Activated T-helper 17 cell treated with anti-CD3 and anti-CD28 coated beads, Interleukin-2, amount 50 U/mL, for 72 hours (primary cell): Measurements from ENCODE around the gene CASZ1. TPM values are rescaled to one million over a fixed set of nuclear protein-coding genes. Genes with fewer than 3 reads are reported as not detected.
A peak's percentile ranks its signal among the peaks of the same experiment; 100 is the strongest.

Experiments used
- ATAC-seq: fragments of 150-1000 bp; cut with Tn5 transposase; replicated peaks from 2 replicates; pipeline ENCODE4 v1.10.0; 2021; ENCODE audit warnings: mild to moderate bottlenecking, moderate library complexity
- H3K27ac Mint-ChIP-seq: one replicate; pipeline ENCODE4 v1.8.0; 2022; ENCODE audit warnings: mixed read lengths
- H3K27me3 Mint-ChIP-seq: one replicate; pipeline ENCODE4 v1.8.0; 2022; ENCODE audit warnings: mixed read lengths
- H3K36me3 Mint-ChIP-seq: one replicate; pipeline ENCODE4 v1.8.0; 2022; ENCODE audit warnings: low read depth, mild to moderate bottlenecking, mixed read lengths
- H3K4me1 Mint-ChIP-seq: one replicate; pipeline ENCODE4 v1.8.0; 2022; ENCODE audit warnings: mixed read lengths
- H3K4me3 Mint-ChIP-seq: one replicate; pipeline ENCODE4 v1.8.0; 2022; ENCODE audit warnings: mild to moderate bottlenecking, mixed read lengths
- H3K9me3 Mint-ChIP-seq: one replicate; pipeline ENCODE4 v1.8.0; 2022; ENCODE audit warnings: mixed read lengths
- total RNA-seq, 2 donors: library from RNA; stranded (reverse); gene quantifications; one replicate each; pipeline ENCODE4 v1.2.3, GENCODE V29; 2022

The CASZ1 gene
- total RNA-seq, 2 donors from 2014 or later, result 2.6 to 4.3 TPM

DNA sequence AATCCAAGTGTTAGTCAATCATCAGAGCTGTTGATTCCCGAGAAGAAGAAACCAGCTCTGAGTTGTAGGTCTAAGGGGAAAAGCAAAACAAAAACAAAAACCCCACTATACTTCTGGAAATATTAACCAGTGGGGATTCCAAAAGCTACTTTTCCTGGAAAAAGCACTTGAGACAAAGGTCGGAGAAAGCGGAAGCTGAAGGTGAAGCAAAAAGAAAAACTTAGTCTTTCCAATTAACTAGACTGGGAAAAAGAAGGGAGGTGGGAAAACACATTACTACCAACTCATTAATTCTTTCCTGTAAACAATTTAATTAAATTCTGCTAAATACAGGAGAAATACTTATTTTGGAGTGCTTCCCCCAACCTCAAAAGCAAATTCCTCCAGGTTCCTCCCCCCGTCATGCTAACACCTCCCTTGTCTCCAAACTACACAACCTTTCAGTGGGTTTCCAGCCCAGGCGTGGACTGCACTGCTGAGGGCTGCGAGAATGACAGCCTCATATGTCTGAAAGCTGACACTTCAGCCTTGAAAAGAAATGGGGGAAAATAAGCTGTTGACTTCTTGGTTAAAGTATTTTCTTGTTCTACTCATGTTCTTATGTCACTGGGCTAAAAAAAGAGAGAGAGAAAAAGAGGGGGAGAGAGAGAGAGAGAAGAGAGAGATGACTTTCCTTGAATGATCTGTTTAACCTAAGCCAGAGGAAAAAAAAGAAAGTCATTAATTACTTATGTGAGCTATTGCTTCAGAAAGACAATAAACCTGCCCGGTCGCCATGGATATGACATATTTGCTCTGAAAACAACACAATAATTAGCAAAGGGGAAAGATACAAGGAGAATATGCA lies 5.1 kb downstream of the CASZ1 start:
- ATAC-seq, result no peak
- Mint-ChIP-seq H3K27me3 (peaks cover 35% of the 10 kb centered on the region), H3K27ac (no peak overlapping the region), H3K36me3 (no peaks in the 10 kb centered on the region), H3K4me3 (no peak overlapping the region), H3K9me3 (no peaks in the 10 kb centered on the region), H3K4me1 (no peaks in the 10 kb centered on the region)

DNA sequence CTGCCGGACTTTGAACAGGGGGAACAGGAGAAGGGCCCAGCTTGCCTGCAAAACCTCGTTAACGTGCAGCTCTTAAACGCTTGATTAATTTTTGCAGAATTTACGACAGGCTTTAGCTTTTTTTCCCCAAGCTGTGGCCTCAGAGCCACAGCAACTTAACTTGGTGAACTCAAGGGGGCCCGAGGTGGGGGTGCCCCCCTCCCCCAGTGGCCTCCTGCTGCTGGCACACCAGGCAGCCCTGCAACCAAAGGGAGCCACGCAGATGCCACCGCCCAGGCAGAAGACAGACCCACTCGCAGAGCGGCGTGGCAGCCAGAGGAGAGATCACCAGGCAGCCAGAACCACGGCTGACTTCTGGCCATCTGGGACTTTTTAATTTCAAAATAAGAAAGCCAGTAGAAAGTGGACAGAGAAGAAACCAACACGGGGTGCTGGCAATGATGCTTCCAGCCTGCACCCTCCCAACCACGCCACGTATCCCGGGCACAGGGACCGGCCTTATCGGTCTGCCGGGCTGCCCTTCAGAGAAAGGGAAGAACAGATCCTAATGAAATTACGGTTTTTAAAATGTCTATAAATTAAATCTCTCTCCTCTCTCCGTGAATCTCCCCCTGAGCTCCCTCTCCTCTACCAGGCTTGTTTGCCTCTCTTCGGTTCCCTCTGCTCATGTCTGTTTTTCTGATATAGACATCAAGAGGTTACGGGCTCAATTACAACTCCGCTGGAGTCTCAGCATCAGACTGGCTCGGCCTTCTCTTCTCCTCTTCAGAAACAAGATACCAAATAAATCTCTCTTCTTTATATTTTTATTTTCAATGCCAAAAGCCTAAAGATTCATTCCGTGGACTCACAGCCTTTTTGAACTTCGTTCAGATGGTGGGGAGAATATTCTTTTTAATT lies 6.4 kb downstream of the CASZ1 start:
- Mint-ChIP-seq H3K36me3 (no peaks in the 10 kb centered on the region), H3K27ac (no peak overlapping the region), H3K27me3 (peaks cover 34% of the 10 kb centered on the region), H3K9me3 (no peaks in the 10 kb centered on the region), H3K4me3 (no peak overlapping the region), H3K4me1 (no peaks in the 10 kb centered on the region)
- ATAC-seq, result no peak

GRCh38 chr1:10789047-10789791 lies 7.2 kb downstream of the CASZ1 start:
- peaks cover 34% of the 10 kb centered on the region for H3K27me3 Mint-ChIP-seq
- H3K9me3 Mint-ChIP-seq, result no peaks in the 10 kb centered on the region
- ATAC-seq, result no peak
- H3K36me3 Mint-ChIP-seq, result no peaks in the 10 kb centered on the region
- no peak overlapping the region for H3K4me3 Mint-ChIP-seq
- no peaks in the 10 kb centered on the region for H3K4me1 Mint-ChIP-seq
- no peak overlapping the region for H3K27ac Mint-ChIP-seq

GRCh38 chr1:10788592-10789006 lies 7.8 kb downstream of the CASZ1 start:
- no peak overlapping the region for H3K4me3 Mint-ChIP-seq
- H3K36me3 Mint-ChIP-seq, result no peaks in the 10 kb centered on the region
- H3K27ac Mint-ChIP-seq, result no peak overlapping the region
- no peaks in the 10 kb centered on the region for H3K4me1 Mint-ChIP-seq
- H3K9me3 Mint-ChIP-seq, result no peaks in the 10 kb centered on the region
- H3K27me3 Mint-ChIP-seq, result peaks cover 36% of the 10 kb centered on the region
- ATAC-seq, result no peak

DNA sequence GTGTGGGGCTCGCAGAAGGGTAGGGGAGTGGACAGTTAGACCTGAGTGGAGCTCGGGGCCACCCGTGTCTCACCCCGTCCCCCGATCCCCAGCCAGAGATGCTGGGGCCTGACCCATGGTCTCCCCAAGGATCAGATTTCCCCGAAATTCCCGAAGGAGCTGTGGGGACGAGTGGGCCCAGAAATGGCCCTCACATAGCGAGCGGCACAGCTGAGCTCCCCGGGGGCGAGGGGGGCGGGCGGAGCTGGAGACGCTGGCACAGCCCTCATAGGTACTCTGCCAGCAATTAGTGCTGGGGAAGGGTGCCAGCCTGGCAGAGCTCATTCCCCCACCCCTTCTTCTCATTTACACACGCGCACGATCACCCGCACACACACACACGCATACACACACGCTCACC lies 9.2 kb downstream of the CASZ1 start:
- no peak for ATAC-seq
- Mint-ChIP-seq H3K27me3 (peaks cover 26% of the 10 kb centered on the region), H3K4me3 (no peak overlapping the region), H3K9me3 (no peaks in the 10 kb centered on the region), H3K27ac (no peak overlapping the region), H3K4me1 (no peaks in the 10 kb centered on the region), H3K36me3 (no peaks in the 10 kb centered on the region)

DNA sequence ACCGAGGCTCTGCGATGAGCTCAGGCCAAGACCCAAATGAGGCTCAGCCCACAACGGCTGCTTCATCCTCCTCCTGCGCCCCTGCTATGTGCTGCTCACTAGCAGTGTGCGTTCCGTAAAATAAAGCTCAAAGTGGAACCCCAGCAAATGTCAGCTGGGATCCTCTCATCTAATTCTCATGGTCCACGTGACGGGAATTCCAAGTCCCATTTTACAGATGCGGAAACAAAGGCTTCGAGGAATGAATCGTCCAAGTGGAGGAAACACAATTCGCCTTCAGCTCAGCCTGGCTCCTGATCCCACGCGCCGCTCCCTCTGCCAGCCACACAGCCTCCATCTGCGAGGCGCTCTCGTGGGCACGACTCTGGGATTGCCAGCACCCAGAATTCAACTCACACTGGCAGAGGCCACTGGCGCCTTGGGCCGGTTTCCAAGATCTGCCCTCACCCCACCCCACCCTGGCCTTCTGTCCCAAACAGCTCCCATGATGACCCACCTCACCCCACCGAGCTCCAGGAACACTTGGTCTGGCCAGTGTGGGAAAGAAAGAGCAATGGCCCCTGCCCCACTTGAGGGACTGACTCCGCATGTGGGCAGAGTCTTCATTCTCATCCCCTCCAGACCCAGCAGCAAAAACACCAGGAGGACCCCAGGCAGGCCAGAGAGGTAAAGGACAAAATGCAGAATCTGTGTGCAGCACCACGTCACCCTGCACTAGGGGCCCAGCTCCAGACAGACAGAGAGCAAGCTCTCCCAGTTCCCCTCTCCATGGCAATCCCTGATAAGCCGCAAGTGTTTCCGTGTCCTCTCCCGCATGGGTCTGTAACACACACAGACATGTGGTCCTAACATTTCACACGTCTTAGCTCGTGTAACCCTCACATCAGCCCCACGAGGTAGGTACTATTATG lies 10.5 kb downstream of the CASZ1 start:
- Mint-ChIP-seq H3K4me1 (no peaks in the 10 kb centered on the region), H3K27me3 (peaks cover 25% of the 10 kb centered on the region), H3K36me3 (no peaks in the 10 kb centered on the region), H3K9me3 (no peaks in the 10 kb centered on the region), H3K27ac (no peak overlapping the region), H3K4me3 (no peak overlapping the region)
- ATAC-seq, result no peak

- H3K4me3 Mint-ChIP-seq, result no peak overlapping the region
- no peaks in the 10 kb centered on the region for H3K4me1 Mint-ChIP-seq
- ATAC-seq, result no peak
- no peak overlapping the region for H3K27ac Mint-ChIP-seq
- no peaks in the 10 kb centered on the region for H3K9me3 Mint-ChIP-seq
- H3K36me3 Mint-ChIP-seq, result no peaks in the 10 kb centered on the region
- peaks cover 25% of the 10 kb centered on the region for H3K27me3 Mint-ChIP-seq
Measured at GRCh38 chr1:10784998-10785727, 11.3 kb downstream of the CASZ1 start.

GRCh38 chr1:10782491-10783244 lies 13.8 kb downstream of the CASZ1 start:
- H3K27me3 Mint-ChIP-seq, result peaks cover 18% of the 10 kb centered on the region
- no peaks in the 10 kb centered on the region for H3K36me3 Mint-ChIP-seq
- no peaks in the 10 kb centered on the region for H3K4me1 Mint-ChIP-seq
- H3K4me3 Mint-ChIP-seq, result no peak overlapping the region
- H3K27ac Mint-ChIP-seq, result no peak overlapping the region
- no peak for ATAC-seq
- H3K9me3 Mint-ChIP-seq, result no peaks in the 10 kb centered on the region

DNA sequence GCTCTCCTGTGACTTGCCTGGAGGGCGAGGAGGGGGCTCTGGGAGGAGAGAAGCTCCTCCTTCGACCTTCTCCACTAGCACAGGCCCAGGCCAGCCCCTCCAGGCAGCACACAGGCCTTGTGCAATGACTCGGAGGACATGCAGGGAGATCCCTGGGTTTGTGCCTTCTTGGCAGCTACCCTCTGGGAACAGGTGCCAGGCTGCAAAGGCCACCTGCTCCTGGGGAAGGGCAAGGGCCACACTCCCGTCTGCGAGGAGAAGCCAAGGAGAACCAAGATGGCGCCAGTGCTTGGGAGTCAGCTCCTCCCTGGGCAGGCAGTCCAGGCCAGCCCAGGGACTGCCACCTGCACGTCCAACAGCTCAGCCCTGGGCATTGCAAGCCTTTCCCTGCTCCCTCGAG lies 15.3 kb downstream of the CASZ1 start:
- no peaks in the 10 kb centered on the region for H3K36me3 Mint-ChIP-seq
- no peak for ATAC-seq
- H3K9me3 Mint-ChIP-seq, result no peaks in the 10 kb centered on the region
- H3K4me3 Mint-ChIP-seq, result no peak overlapping the region
- no peak overlapping the region for H3K27ac Mint-ChIP-seq
- H3K4me1 Mint-ChIP-seq, result no peaks in the 10 kb centered on the region
- H3K27me3 Mint-ChIP-seq, result peaks cover 8% of the 10 kb centered on the region

GRCh38 chr1:10779841-10780240 lies 16.6 kb downstream of the CASZ1 start:
- H3K4me1 Mint-ChIP-seq, result no peaks in the 10 kb centered on the region
- no peak for ATAC-seq
- H3K4me3 Mint-ChIP-seq, result no peak overlapping the region
- no peaks in the 10 kb centered on the region for H3K9me3 Mint-ChIP-seq
- no peaks in the 10 kb centered on the region for H3K36me3 Mint-ChIP-seq
- no peak overlapping the region for H3K27ac Mint-ChIP-seq
- H3K27me3 Mint-ChIP-seq, result peaks cover 5% of the 10 kb centered on the region

DNA sequence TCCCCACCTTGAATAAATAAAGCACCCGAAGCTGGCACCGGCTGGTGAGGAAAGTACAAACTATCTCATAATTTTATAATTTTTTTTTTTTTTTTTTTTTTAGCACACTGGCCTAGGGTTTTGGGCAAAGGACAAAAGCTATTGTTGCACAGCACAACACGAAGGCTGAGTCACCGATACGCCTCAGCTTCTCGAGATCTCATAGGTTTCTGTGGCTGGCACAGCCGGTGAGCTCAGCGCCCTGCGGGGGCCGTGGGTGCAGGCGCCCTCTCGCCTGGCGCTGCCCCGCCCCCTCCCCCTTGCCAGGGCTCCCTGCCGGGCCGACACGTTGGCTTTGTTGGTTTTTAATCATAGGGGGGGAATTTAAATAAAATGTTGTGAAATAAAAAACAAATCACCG lies 17.2 kb downstream of the CASZ1 start:
- no peaks in the 10 kb centered on the region for H3K4me1 Mint-ChIP-seq
- peaks cover 4% of the 10 kb centered on the region for H3K27me3 Mint-ChIP-seq
- no peak overlapping the region for H3K4me3 Mint-ChIP-seq
- H3K27ac Mint-ChIP-seq, result no peak overlapping the region
- ATAC-seq, result peak; percentile 39
- no peaks in the 10 kb centered on the region for H3K9me3 Mint-ChIP-seq
- H3K36me3 Mint-ChIP-seq, result no peaks in the 10 kb centered on the region

DNA sequence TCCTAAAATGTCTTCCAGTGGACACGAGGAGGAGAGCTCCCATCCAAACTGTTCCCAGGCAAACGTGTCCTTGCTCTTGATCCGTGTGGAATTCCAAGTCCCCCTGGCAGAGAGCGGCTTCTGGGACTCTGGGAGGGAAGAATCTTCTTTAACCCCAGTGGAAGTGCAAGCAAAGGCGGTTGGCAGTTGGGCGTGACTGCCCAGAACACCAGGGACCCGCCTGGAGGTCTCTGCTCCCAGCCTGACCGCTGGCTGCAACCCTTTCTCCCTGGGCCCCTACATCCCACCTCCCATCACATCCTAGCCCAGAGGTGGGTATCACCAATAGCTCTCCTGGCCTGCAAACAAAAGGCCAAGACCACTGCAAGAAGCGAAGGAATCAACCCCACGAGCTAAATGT lies 17.8 kb downstream of the CASZ1 start:
- no peaks in the 10 kb centered on the region for H3K9me3 Mint-ChIP-seq
- H3K4me3 Mint-ChIP-seq, result no peak overlapping the region
- no peaks in the 10 kb centered on the region for H3K27me3 Mint-ChIP-seq
- no peaks in the 10 kb centered on the region for H3K4me1 Mint-ChIP-seq
- ATAC-seq, result no peak
- no peaks in the 10 kb centered on the region for H3K36me3 Mint-ChIP-seq
- H3K27ac Mint-ChIP-seq, result no peak overlapping the region
